ENCODE measurements around the gene UCMA. TPM values are rescaled to one million over a fixed set of nuclear protein-coding genes. Genes with fewer than 3 reads are reported as not detected.

Gene UCMA
- total and polyA plus RNA-seq, 4 donors, result not detected

DNA sequence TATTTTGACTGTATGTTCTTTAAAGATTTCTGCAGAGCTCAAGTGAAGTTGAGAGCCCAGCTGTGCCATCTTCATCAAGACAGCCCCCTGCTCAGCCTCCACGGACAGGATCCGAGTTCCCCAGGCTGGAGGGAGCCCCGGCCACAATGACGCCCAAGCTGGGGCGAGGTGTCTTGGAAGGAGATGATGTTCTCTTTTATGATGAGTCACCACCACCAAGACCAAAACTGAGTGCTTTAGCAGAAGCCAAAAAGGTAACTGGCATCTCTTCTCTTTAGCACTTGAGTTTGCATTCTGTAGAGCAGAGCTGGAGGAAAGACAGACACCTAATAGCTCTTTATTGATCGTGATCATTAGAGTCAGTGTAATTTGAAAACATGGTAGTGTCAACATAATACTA, 39.2 kb downstream of the UCMA start:
- DNase-seq (ENCODE audit: low spot score), result no peak
- no peak for TF ChIP-seq FOXA2 (IDR thresholded peaks at IDR 0.05)
- no peak for TF ChIP-seq SP1 (IDR thresholded peaks at IDR 0.05)
- no peak for TF ChIP-seq MAX (IDR thresholded peaks at IDR 0.05)
- no peak for TF ChIP-seq HNF4A (conservative IDR thresholded peaks at IDR 0.05)

GRCh38 chr10:13193637-13194036, 40.5 kb downstream of the UCMA start:
- Histone ChIP-seq H3K4me1 (ENCODE audit: control insufficient read depth in 4 of 4, insufficient read depth in 4 of 4, low read length in 3 of 4) (no peaks in the 10 kb centered on the region), H3K27me3 (ENCODE audit: control insufficient read depth in 4 of 4, insufficient read depth in 4 of 4, low read length in 3 of 4) (no peaks in the 10 kb centered on the region), H3K27ac (ENCODE audit: low read depth in 1 of 2, low read length in 2 of 2) (no peak overlapping the region), H3K4me3 (ENCODE audit: low read depth in 1 of 3, low read length in 3 of 3) (no peak overlapping the region), H3K36me3 (ENCODE audit: control insufficient read depth in 4 of 4, insufficient read depth in 3 of 4, low read depth in 1 of 4, low read length in 3 of 4) (no peaks in the 10 kb centered on the region), H3K9ac (ENCODE audit: low read depth in 1 of 2, low read length in 2 of 2) (no peak overlapping the region), H3K9me3 (ENCODE audit: control insufficient read depth in 4 of 4, low read length in 3 of 4) (no peaks in the 10 kb centered on the region)
- DNase-seq (ENCODE audit: low spot score), result no peak
- WGBS, result 93% methylated on average over 7 of the region's 7 CpGs
- TF ChIP-seq, protein P1, sequence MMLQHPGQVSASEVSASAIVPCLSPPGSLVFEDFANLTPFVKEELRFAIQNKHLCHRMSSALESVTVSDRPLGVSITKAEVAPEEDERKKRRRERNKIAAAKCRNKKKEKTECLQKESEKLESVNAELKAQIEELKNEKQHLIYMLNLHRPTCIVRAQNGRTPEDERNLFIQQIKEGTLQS (IDR thresholded peaks at IDR 0.05), result no peak
- TF ChIP-seq FOXA2 (IDR thresholded peaks at IDR 0.05) (no peak), SP1 (IDR thresholded peaks at IDR 0.05) (no peak), TAF1 (conservative IDR thresholded peaks at IDR 0.05) (no peak), EGR1 (IDR thresholded peaks at IDR 0.05; ENCODE audit: low read depth in 2 of 2) (no peak), JUND (IDR thresholded peaks at IDR 0.05) (no peak), RAD21 (IDR thresholded peaks at IDR 0.05) (no peak), MAX (IDR thresholded peaks at IDR 0.05) (no peak), HNF4G (IDR thresholded peaks at IDR 0.05) (no peak), RXRA (IDR thresholded peaks at IDR 0.05) (no peak), FOXA1 (IDR thresholded peaks at IDR 0.05) (no peak), YY1 (IDR thresholded peaks at IDR 0.05) (no peak), HNF4A (conservative IDR thresholded peaks at IDR 0.05) (no peak), GABPA (IDR thresholded peaks at IDR 0.05 in 1 of 2, conservative IDR thresholded peaks at IDR 0.05 in 1 of 2) (no peak), NR2F2 (IDR thresholded peaks at IDR 0.05) (no peak)
- TF ChIP-seq, protein P2, sequence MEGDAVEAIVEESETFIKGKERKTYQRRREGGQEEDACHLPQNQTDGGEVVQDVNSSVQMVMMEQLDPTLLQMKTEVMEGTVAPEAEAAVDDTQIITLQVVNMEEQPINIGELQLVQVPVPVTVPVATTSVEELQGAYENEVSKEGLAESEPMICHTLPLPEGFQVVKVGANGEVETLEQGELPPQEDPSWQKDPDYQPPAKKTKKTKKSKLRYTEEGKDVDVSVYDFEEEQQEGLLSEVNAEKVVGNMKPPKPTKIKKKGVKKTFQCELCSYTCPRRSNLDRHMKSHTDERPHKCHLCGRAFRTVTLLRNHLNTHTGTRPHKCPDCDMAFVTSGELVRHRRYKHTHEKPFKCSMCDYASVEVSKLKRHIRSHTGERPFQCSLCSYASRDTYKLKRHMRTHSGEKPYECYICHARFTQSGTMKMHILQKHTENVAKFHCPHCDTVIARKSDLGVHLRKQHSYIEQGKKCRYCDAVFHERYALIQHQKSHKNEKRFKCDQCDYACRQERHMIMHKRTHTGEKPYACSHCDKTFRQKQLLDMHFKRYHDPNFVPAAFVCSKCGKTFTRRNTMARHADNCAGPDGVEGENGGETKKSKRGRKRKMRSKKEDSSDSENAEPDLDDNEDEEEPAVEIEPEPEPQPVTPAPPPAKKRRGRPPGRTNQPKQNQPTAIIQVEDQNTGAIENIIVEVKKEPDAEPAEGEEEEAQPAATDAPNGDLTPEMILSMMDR (IDR thresholded peaks at IDR 0.05; ENCODE audit: low read depth, low read length, missing input control), result no peak
- TF ChIP-seq, protein P3, sequence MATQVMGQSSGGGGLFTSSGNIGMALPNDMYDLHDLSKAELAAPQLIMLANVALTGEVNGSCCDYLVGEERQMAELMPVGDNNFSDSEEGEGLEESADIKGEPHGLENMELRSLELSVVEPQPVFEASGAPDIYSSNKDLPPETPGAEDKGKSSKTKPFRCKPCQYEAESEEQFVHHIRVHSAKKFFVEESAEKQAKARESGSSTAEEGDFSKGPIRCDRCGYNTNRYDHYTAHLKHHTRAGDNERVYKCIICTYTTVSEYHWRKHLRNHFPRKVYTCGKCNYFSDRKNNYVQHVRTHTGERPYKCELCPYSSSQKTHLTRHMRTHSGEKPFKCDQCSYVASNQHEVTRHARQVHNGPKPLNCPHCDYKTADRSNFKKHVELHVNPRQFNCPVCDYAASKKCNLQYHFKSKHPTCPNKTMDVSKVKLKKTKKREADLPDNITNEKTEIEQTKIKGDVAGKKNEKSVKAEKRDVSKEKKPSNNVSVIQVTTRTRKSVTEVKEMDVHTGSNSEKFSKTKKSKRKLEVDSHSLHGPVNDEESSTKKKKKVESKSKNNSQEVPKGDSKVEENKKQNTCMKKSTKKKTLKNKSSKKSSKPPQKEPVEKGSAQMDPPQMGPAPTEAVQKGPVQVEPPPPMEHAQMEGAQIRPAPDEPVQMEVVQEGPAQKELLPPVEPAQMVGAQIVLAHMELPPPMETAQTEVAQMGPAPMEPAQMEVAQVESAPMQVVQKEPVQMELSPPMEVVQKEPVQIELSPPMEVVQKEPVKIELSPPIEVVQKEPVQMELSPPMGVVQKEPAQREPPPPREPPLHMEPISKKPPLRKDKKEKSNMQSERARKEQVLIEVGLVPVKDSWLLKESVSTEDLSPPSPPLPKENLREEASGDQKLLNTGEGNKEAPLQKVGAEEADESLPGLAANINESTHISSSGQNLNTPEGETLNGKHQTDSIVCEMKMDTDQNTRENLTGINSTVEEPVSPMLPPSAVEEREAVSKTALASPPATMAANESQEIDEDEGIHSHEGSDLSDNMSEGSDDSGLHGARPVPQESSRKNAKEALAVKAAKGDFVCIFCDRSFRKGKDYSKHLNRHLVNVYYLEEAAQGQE (IDR thresholded peaks at IDR 0.05), result no peak
- TF ChIP-seq, protein P4, sequence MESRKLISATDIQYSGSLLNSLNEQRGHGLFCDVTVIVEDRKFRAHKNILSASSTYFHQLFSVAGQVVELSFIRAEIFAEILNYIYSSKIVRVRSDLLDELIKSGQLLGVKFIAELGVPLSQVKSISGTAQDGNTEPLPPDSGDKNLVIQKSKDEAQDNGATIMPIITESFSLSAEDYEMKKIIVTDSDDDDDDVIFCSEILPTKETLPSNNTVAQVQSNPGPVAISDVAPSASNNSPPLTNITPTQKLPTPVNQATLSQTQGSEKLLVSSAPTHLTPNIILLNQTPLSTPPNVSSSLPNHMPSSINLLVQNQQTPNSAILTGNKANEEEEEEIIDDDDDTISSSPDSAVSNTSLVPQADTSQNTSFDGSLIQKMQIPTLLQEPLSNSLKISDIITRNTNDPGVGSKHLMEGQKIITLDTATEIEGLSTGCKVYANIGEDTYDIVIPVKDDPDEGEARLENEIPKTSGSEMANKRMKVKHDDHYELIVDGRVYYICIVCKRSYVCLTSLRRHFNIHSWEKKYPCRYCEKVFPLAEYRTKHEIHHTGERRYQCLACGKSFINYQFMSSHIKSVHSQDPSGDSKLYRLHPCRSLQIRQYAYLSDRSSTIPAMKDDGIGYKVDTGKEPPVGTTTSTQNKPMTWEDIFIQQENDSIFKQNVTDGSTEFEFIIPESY (IDR thresholded peaks at IDR 0.05), result no peak

More for the DNA sequence above, 39.2 kb downstream of the UCMA start:
- no peaks in the 10 kb centered on the region for H3K4me1 ChIP-seq (ENCODE audit: control insufficient read depth in 4 of 4, insufficient read depth in 4 of 4, low read length in 3 of 4)
- no peak overlapping the region for H3K27ac ChIP-seq (ENCODE audit: low read depth in 1 of 2, low read length in 2 of 2)
- H3K27me3 ChIP-seq (ENCODE audit: control insufficient read depth in 4 of 4, insufficient read depth in 4 of 4, low read length in 3 of 4), result no peaks in the 10 kb centered on the region
- no peaks in the 10 kb centered on the region for H3K36me3 ChIP-seq (ENCODE audit: control insufficient read depth in 4 of 4, insufficient read depth in 3 of 4, low read depth in 1 of 4, low read length in 3 of 4)
- H3K9ac ChIP-seq (ENCODE audit: low read depth in 1 of 2, low read length in 2 of 2), result no peak overlapping the region
- H3K9me3 ChIP-seq (ENCODE audit: control insufficient read depth in 4 of 4, low read length in 3 of 4), result no peaks in the 10 kb centered on the region
- 96% methylated on average over 6 of the region's 6 CpGs for WGBS
- H3K4me3 ChIP-seq (ENCODE audit: low read depth in 1 of 3, low read length in 3 of 3), result no peak overlapping the region

Measured in liver (tissue), 9 donors.